BE2C (cell line): ENCODE results near the gene FOXF2.

Source experiments
- DNase-seq: peaks from one replicate; pipeline ENCODE4 v3.0.0-alpha.2; 2020
- H3K27me3 ChIP-seq: fragments of 250-450 bp; sonication (Bioruptor Pico); 2 replicates; pipeline ENCODE4 v1.5.1; 2020; ENCODE audit warnings: mild to moderate bottlenecking
- H3K36me3 ChIP-seq: fragments of 250-450 bp; sonication (Bioruptor Pico); 2 replicates; pipeline ENCODE4 v1.5.1; 2020; ENCODE audit warnings: mild to moderate bottlenecking
- H3K4me1 ChIP-seq: fragments of 250-450 bp; sonication (Bioruptor Pico); 2 replicates; pipeline ENCODE4 v1.5.1; 2020
- H3K4me3 ChIP-seq: 2 replicates; pipeline ENCODE4 v1.5.1; 2011; ENCODE audit warnings: low read depth, low read length
- H3K9me3 ChIP-seq: fragments of 250-450 bp; sonication (Bioruptor Pico); 2 replicates; pipeline ENCODE4 v1.5.1; 2020
- CTCF ChIP-seq: IDR thresholded peaks from 2 replicates; pipeline ENCODE4 v1.5.1; 2012; ENCODE audit warnings: mild to moderate bottlenecking, low read depth, low read length

The FOXF2 gene

GRCh38 chr6:1377526-1377925 is 11.8 kb upstream of the FOXF2 start:
- Histone ChIP-seq H3K4me1 (no peaks in the 10 kb centered on the region), H3K27me3 (peaks cover 69% of the 10 kb centered on the region), H3K4me3 (no peak overlapping the region), H3K36me3 (no peaks in the 10 kb centered on the region), H3K9me3 (no peaks in the 10 kb centered on the region)
- DNase-seq: no peak
- no peak for TF ChIP-seq CTCF

- no peak overlapping the region for H3K4me3 ChIP-seq
- TF ChIP-seq CTCF: no peak
- no peaks in the 10 kb centered on the region for H3K4me1 ChIP-seq
- peaks cover 77% of the 10 kb centered on the region for H3K27me3 ChIP-seq
- H3K36me3 ChIP-seq: no peaks in the 10 kb centered on the region
- DNase-seq: no peak
- no peaks in the 10 kb centered on the region for H3K9me3 ChIP-seq
Observed at GRCh38 chr6:1378065-1379016, 11.0 kb upstream of the FOXF2 start.

DNA sequence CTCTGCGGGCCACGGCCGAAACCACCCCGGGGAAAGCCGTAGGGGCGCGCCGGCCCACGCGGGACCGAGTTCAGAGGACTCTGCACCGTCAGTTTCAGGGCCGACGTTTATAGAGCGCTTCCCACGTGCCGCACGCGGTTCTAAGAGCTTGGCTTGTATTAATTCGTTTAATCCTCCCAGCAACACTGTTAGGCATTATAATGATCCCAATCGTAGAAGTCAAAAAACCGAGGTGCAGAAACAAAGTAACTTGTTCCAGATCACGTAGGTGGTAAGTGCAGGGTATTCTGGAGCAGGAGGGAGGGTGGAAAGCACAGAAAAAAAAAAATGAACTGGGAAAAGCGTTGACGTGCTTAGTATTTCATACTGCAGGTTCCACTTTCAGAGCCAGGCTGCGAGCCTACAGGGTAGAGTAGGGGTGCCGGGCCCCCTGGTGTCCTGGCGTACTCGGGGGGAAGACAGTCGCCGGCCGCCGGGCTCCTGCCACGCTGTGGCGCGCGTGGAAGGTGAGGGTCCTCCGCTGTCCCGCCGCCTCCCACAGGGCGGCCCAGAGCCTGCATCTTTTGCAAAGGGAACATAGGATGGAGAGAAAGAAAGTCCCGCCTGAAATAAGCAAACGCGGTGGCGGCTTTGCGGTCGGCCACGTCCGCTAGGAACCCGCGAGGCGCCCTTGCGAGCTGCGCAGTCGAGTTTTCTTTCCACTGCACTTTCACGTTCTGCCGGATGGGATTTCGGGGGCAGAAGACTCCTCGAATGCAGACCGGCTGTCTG is 10.2 kb upstream of the FOXF2 start:
- H3K36me3 ChIP-seq: no peaks in the 10 kb centered on the region
- no peaks in the 10 kb centered on the region for H3K9me3 ChIP-seq
- H3K4me1 ChIP-seq: no peaks in the 10 kb centered on the region
- TF ChIP-seq CTCF: no peak
- H3K27me3 ChIP-seq: peaks cover 85% of the 10 kb centered on the region
- no peak for DNase-seq
- no peak overlapping the region for H3K4me3 ChIP-seq

DNA sequence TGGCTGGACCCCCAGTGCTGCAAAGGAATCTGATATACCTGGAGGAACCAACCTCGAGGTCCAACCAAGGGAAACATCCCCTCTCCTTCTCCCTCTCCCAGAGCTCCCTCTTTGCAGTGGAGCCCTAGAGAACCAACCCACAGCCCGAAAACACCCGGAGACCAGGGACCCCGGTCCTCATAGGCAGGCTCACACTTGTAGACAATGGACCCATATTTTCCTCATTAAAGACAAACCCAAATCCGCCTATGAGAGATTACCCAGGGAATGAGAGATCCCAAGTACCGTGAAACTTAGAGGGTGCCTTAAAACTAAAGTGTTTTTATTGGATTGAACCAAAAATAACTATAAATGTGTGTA is 9.6 kb upstream of the FOXF2 start:
- H3K36me3 ChIP-seq: no peaks in the 10 kb centered on the region
- H3K4me3 ChIP-seq: no peak overlapping the region
- H3K4me1 ChIP-seq: no peaks in the 10 kb centered on the region
- no peaks in the 10 kb centered on the region for H3K9me3 ChIP-seq
- H3K27me3 ChIP-seq: peaks cover 91% of the 10 kb centered on the region
- no peak for TF ChIP-seq CTCF
- DNase-seq: no peak

DNA sequence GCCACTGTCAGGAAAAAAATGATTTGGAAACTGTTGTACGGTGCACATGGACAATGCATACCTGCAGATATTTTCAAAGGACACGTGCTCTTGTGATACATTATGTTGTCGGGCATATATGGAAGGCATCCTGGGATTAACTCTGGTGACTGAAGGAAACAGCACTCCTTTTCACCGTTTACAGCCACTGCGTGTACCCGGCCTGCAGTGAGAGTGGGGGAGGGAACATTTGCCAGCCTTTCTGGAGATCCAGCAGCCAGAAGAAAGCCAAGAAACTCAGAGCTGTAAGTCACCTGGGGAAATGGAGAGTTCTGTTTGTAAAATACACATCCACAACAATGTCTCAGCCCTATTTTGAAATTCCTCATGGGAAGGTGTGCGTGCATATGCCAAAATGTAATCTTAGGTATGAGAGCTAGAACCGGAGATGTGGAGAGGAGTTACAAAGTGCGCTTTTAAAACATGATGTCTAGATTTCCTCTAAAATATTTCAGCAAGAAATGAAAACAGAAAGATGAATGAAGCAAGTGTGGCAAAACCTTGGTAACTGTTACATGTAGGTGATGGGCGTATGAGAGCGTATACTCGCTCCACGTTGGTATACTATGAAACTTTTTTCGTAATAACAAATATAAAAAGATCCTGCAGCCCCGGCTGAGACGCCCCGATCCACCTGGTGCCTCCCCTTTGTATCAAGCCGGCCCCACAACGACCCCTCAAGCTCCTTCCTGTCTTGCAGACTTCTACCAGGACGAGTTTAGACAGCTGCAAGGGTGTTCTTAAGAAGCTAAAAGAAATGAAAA is 8.6 kb upstream of the FOXF2 start:
- Histone ChIP-seq H3K36me3 (no peaks in the 10 kb centered on the region), H3K27me3 (peaks cover 100% of the 10 kb centered on the region), H3K4me1 (no peaks in the 10 kb centered on the region), H3K9me3 (no peaks in the 10 kb centered on the region), H3K4me3 (no peak overlapping the region)
- no peak for DNase-seq
- no peak for TF ChIP-seq CTCF
